Esophagus squamous epithelium (tissue), 4 donors: ENCODE measurements around the gene EYS.

Experiments
- CTCF ChIP-seq, 6 experiments: fragments of 450-650 bp in 4 of 6; fragments of 200-600 bp in 2 of 6; sonication (generic) in 2 of 6; IDR thresholded peaks; one replicate each; pipeline ENCODE4 v1.5.1; 2016 to 2019; ENCODE audit warnings: antibody characterized with exemption in 6 of 6, mild to moderate bottlenecking in 4 of 6, moderate library complexity in 4 of 6
- POLR2A ChIP-seq, 4 donors: fragments of 450-650 bp; IDR thresholded peaks; one replicate each; pipeline ENCODE4 v1.6.1; 2017; ENCODE audit warnings: antibody characterized with exemption in 4 of 4, mild to moderate bottlenecking in 4 of 4, moderate library complexity in 3 of 4

- TF ChIP-seq CTCF (IDR thresholded peaks at IDR 0.05), result no peak
- TF ChIP-seq POLR2A (IDR thresholded peaks at IDR 0.05), result no peak
These were observed 1885.6 kb downstream of the EYS start for GRCh38 chr6:63821442-63821841.
